ENCODE results near the gene TBC1D21. TPM values are rescaled to one million over a fixed set of nuclear protein-coding genes. Genes with fewer than 3 reads are reported as not detected.

The TBC1D21 gene
- total and polyA plus RNA-seq, 2 of the 8 experiments (the other 6 are each of a cell fraction or from before 2014, with no cell fraction given): not detected

GRCh38 chr15:73857193-73857920 lies 16.0 kb upstream of the TBC1D21 start (continued):
- TF ChIP-seq CHD1 (IDR thresholded peaks at IDR 0.05; ENCODE audit: low read depth, low read length): no peak
- TF ChIP-seq POU5F1 (IDR thresholded peaks at IDR 0.05; ENCODE audit: low read depth, low read length): no peak
- TF ChIP-seq NRF1 (IDR thresholded peaks at IDR 0.05; ENCODE audit: low read depth, low read length): no peak
- no peak for TF ChIP-seq CTCF (IDR thresholded peaks at IDR 0.05; ENCODE audit: control extremely low read depth in 1 of 3, insufficient read depth in 1 of 3, low read depth in 1 of 3, low read length in 3 of 3)

Measured in H1 (cell line).